Hematopoietic multipotent progenitor cell treated with erythropoietin and hydrocortisone succinate and interleukin-3 and kit ligand, for 4 days (in vitro differentiated cells): Measurements from ENCODE around the gene DPH1.
"Not testable (repeated sequence)": the region's sequence is repeated elsewhere in the genome, so short reads cannot be mapped to it uniquely, and the experiment has no call there.

Experiments
- DNase-seq: peaks from one replicate; pipeline ENCODE4 v3.0.0-alpha.2; 2015

The DPH1 gene

GRCh38 chr17:2009737-2010136 lies 20.2 kb upstream of the DPH1 start:
- no peak for DNase-seq

GRCh38 chr17:2011411-2012371 lies 18.3 kb upstream of the DPH1 start:
- DNase-seq = peak; percentile 48

GRCh38 chr17:2012499-2012898 lies 17.5 kb upstream of the DPH1 start:
- DNase-seq = no peak

- not testable (repeated sequence) for DNase-seq
Measured at GRCh38 chr17:2013220-2013993, 16.5 kb upstream of the DPH1 start.

GRCh38 chr17:2013994-2014317 lies 16.0 kb upstream of the DPH1 start:
- no peak for DNase-seq

- DNase-seq = no peak
Measured at GRCh38 chr17:2015314-2015713, 14.6 kb upstream of the DPH1 start.

GRCh38 chr17:2016494-2016893 lies 13.5 kb upstream of the DPH1 start:
- no peak for DNase-seq

GRCh38 chr17:2017274-2017941 lies 12.5 kb upstream of the DPH1 start:
- no peak for DNase-seq

GRCh38 chr17:2018716-2019510 lies 11.0 kb upstream of the DPH1 start:
- DNase-seq = no peak

- DNase-seq = no peak
Measured at GRCh38 chr17:2019723-2020122, 10.2 kb upstream of the DPH1 start.

GRCh38 chr17:2020721-2021120 lies 9.2 kb upstream of the DPH1 start:
- DNase-seq = no peak

- DNase-seq = peak; percentile 37
Measured at GRCh38 chr17:2022647-2023240, 7.2 kb upstream of the DPH1 start.

GRCh38 chr17:2023256-2023655 lies 6.7 kb upstream of the DPH1 start:
- DNase-seq = no peak

- peak; percentile 72 for DNase-seq
Measured at GRCh38 chr17:2023692-2024571, 6.0 kb upstream of the DPH1 start.

- DNase-seq = no peak
Measured at GRCh38 chr17:2024572-2025219, 5.3 kb upstream of the DPH1 start.

- peak; percentile 82 for DNase-seq
Measured at GRCh38 chr17:2025220-2025621, 4.7 kb upstream of the DPH1 start, which contains the start of gene RTN4RL1. RTN4RL1 (minus strand) TSS chr17:2025334; CDS start chr17:2024865, 469 bp downstream.

- DNase-seq = peak; percentile 73
Measured at GRCh38 chr17:2025622-2026309, 4.2 kb upstream of the DPH1 start.

- DNase-seq = peak; percentile 46
Measured at GRCh38 chr17:2027528-2028233, 2.3 kb upstream of the DPH1 start.

GRCh38 chr17:2028234-2028614 lies 1.7 kb upstream of the DPH1 start:
- DNase-seq = no peak
